Tibial nerve (tissue), 3 donors: ENCODE measurements around the gene POSTN.

Experiments used
- CTCF ChIP-seq, 5 experiments: fragments of 200-600 bp in 3 of 5; fragments of 450-650 bp in 2 of 5; sonication (generic) in 3 of 5; IDR thresholded peaks; one replicate each; pipeline ENCODE4 v1.5.1; 2016 to 2019; ENCODE audit warnings: antibody characterized with exemption in 5 of 5, mild to moderate bottlenecking in 3 of 5, moderate library complexity in 2 of 5
- POLR2A ChIP-seq, 2 donors: fragments of 450-650 bp; IDR thresholded peaks; one replicate each; pipeline ENCODE4 v1.6.1; 2017; ENCODE audit warnings: antibody characterized with exemption in 2 of 2, mild to moderate bottlenecking in 2 of 2, moderate library complexity in 2 of 2

- no peak for TF ChIP-seq POLR2A (IDR thresholded peaks at IDR 0.05)
- TF ChIP-seq CTCF (IDR thresholded peaks at IDR 0.05): no peak
Observed at GRCh38 chr13:37599519-37599918, 951 bp upstream of the POSTN start.
